Activated T-helper 1 cell treated with Interleukin-2 at 50 U/mL for 16 hours (primary cell): Measurements from ENCODE around the gene CA4.
"Not testable (repeated sequence)": the region's sequence is repeated elsewhere in the genome, so short reads cannot be mapped to it uniquely, and the experiment has no call there.

Source experiments
- DNase-seq: peaks from one replicate; pipeline ENCODE4 v3.0.0-alpha.2; 2020; ENCODE audit warnings: low read depth

The CA4 gene

DNA sequence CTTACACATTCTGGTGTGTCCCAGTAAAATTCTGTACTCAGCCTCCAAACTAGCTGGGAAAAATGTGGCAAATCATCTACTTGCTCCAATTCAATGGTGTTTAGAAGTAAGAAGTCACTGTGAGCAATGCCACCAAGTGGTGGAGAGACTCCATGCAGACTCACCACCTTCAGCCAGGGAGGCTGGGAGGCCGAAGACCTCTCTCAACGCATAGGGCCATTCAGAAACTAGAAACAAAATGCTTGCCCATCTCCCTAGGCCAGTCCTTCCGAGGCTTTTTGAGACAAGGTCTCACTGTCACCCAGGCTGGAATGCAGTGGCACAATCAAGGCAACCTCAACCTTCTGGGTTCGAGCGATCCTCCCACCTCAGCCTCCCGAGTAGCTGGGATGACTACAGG, 25.0 kb downstream of the CA4 start:
- not testable (repeated sequence) for DNase-seq

DNA sequence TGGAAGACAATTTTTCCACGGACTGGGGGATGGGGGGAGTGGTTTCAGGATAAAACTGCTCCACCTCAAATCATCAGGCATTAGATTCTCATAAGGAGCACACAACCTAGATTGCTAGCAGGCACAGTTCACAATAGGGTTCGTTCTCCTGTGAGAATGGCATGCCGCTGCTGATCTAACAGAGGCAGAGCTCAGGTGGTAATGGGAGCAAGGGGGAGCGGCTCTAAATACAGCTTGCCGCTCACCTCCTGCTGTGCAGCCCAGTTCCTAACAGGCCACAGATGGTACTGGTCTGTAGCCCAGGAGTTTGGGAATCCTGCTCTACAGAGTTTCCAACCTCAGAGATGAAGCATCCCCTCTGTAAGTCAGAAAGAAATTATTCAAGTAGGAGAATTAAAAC, 27.0 kb downstream of the CA4 start:
- not testable (repeated sequence) for DNase-seq

DNA sequence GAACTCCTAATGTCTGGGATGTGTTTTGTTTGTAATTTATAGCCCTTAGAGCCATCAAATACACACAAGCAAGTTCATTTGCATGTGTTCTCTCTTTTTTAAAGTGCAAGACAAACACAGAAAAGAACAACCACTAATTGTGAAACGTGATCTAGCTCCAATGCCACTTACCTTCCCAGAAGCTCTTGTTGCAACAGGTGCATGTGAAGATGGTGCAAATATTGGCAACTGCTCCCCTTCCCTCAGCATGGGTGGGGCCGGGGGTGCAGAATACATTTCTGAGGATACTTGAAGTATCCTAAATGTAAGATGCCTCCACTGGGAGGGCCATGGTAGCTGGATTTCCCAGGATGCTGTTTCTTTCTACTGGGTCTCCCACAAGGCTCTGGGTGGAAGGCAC, 28.4 kb downstream of the CA4 start:
- not testable (repeated sequence) for DNase-seq

DNA sequence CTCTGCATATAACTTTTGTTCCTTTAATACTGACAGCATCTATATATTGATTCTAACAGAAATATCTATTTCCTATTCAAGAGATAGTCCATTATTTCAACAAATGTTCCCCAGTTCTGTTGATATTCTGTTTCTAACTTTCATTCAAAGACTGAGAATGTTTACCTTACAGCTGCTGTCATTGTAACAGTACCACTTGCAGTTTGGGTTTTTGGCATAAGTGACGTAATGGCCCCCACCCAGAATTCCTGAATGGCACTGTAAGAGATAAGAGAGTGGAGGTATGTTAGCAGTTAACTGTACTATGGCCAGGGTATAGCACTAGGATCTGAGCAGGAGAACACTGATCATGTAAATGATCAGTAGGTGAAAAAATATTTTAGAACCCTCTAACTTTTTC, 30.6 kb downstream of the CA4 start:
- not testable (repeated sequence) for DNase-seq

DNA sequence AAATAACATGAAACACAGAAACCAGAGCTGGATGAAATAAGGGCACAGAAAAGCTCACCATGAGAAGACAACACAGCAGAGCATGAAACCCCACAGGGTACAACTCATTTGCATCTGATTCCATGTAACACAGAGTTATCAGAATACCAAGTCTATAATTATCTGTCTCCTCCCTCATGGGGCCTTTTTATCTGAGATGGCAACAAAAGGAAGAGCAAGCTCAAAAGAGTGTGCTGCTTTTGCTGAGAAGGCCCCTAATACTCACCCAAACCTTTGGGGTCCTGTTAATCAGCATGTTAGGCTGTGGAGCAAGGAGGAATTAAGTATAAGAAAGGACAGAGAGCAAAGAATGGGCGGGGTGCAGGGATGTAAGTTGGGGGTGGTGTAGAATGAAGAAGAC, 36.6 kb downstream of the CA4 start:
- DNase-seq = not testable (repeated sequence)

DNA sequence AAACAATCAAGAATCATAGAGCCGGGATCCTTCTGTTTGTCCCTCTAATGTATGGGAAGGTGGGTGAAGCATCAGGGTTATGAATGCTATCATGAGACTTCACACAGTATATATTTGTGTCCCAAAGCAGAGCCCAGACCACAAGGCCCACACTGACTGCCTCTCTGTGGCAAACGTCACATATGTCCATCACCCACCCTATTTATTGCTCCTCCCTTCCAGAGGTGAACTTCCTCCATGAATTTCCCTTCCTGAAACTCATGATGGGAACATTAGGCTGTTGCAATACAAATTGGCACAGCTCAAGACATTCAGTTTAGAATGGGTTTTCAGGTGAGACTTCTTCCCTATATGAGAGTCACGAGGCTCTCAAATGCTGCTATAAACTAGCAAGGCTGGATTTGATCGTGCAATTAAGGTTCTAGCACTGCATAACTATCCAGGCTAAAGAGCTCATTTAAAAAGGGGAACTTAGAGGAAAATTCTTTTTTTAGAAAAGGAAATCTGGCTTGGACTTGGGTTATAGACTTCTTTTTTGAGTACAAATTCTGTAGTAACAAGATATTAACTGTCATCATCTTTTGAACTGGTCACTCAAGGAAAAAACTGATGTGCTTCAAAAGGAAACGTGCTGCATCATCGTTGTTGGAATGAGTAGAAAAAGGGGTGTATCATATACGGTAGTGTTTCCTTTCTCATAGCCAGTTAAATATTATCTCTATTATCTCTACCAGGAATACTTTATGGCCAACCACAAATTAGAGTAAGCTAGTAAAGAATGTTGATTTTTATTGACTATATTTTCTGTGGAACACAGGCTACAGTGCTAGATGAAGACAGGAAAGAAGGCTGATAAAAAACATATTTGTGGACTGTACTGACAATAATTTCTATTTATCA, 37.3 kb downstream of the CA4 start:
- not testable (repeated sequence) for DNase-seq

DNA sequence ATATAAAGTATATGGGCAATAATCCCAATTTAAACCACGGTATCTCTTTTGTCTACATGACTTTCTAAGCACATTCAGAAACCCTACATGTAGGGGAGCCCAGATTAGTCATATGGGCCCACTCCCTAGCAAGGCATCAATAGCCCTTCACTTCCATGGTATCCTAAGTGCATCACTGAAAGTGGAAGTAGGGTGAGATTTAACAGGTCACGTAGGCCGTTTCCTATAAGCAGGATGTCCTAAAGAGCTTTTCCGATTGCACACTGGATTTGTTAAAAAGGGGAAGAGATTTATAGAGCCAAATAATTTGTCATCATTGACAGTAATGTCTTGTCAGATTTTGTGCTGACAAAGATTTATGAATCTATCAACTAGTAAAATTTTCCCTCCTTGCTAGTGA, 39.0 kb downstream of the CA4 start:
- no peak for DNase-seq

DNA sequence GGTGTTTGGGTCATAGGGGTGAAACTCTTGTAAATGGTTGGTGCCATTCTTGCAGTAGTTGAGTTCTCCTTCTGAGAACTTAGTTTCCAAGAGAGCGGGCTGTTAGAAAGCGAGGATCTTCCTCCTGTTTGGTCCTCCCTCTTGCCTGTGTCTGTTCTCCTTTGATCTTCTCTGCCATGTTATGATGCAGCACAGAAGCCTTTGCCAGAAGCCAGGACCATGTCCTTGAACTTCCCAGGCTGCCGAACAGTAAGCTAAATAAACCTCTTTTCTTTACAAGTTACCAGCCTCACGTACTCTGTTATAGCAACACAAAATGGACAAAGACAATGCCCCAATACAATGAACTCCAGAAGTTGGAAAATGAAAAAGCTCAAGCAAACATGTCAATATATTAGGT, 40.3 kb downstream of the CA4 start:
- not testable (repeated sequence) for DNase-seq

DNA sequence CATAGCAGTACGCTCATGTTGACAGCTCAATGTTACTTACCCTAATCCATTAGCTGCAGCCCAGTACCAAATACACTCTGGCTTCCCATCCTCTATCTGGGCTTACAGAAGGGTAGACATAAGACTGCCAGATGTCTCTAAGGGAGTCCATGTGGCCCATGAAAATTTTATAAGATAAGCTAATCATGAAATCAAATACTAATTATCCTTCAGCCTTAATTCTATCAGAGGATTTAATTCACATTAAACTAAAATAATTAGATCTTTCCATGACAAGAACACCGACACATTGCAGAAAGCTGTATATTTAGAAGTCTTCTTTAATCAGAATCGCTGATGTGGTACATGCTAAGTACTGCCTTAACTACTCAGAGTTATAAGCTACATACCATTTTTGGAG, 43.3 kb downstream of the CA4 start:
- DNase-seq = not testable (repeated sequence)

DNA sequence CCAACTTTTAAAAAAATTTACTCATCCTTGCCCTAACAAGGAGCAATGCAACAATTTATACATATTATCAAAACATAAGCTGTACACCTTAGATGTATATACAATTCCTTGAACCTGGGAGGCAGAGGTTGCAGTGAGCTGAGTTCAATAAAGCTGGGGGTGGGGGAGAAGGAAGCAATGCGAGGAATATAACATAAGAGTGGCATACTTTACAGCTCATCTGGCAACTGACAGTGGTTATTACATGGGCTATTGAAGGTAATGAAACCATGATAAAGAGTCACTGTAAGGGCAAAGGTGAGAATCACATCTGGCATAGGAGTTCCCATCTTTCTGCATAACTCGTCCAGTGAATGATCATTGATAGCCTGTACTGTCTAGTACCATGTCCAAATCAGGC, 43.7 kb downstream of the CA4 start:
- no peak for DNase-seq

DNA sequence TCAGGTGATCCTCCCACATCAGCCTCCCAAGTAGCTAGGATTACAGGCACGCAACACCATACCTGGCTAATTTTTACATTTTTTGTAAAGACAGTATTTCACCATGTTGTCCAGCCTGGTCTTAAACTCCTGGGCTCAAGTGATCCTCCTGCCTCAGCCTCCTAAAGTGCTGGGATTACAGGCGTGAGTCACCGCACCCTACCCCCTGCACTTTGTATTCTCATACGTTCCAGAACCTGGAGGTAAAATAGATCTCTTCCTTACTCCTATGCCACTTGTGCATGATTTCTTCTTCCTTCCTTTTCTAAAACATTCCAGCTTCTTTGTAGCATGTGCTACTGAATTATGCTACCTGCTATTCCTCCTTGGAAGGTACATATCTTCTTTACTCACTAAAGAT, 44.4 kb downstream of the CA4 start:
- DNase-seq = not testable (repeated sequence)

DNA sequence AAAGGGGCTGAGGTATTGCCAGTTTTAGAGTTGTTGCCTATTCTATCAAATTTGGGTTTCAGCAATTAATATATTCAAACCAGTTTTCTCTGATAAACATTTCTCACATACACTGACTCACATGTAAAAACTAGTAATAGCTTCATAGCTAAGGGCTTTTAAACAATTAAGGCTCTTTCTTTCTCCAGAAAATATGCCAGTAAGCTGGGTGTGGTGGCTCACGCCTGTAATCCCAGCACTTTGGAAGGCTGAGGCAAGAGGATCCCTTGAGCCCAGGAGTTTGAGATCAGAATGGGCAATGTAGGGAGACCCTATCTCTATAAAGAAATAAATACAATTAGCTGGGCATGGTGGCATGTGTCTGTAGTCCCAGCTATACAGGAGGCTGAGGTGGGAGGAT, 48.9 kb downstream of the CA4 start:
- DNase-seq = not testable (repeated sequence)

DNA sequence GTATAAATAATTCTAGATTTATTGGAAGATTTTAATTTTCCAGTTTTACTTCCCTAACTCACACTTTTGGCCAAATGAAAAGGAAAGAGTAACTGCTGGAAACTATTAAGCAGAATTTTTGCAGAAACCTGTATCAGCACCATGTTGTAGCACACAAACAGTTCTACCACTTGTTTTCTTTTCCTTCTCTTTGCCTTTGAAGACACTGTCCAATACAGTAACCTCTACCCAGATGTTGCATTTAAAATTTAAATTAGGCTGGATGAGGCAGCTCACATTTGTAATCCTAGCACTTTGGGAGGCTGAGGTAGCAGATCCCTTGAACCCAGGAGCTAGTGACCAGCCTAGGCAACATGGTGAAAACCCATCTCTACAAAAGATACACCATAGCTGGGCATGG, 56.0 kb downstream of the CA4 start:
- DNase-seq = not testable (repeated sequence)

DNA sequence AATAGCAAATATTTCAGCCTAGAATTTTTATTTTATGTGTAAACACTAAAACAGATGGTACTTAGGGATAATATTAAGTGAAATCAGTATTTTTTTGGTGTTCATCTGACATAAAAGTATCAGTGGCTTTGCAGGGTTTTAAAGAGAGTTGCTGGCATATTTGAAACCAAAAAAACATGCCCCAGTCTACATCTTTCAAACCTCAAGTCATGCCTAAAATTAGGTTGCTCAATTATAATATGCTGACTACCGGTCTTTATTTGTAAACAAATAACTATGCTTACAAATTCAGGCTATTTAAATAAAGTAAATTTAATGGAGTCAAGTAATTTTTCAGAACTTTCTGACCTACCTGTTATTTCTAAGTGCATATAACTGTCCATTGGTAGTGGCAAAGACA, 58.5 kb downstream of the CA4 start:
- DNase-seq = not testable (repeated sequence)
